HG03469 (cell line): ENCODE results near the gene TTL.
"Not testable (repeated sequence)": the region's sequence is repeated elsewhere in the genome, so short reads cannot be mapped to it uniquely, and the experiment has no call there.

ENCODE experiments used
- ATAC-seq: cut with Tn5 transposase; IDR thresholded peaks from one replicate; pipeline ENCODE4 v1.9.1; 2021; ENCODE audit warnings: mild to moderate bottlenecking, moderate library complexity, moderate number of reproducible peaks; ENCODE audit not compliant: unreplicated experiment

TTL gene

GRCh38 chr2:112474844-112475486, 7.0 kb upstream of the TTL start:
- no peak for ATAC-seq

GRCh38 chr2:112476434-112476833, 5.5 kb upstream of the TTL start:
- ATAC-seq: no peak

- no peak for ATAC-seq
Observed at GRCh38 chr2:112480530-112481049, 1.4 kb upstream of the TTL start.

- peak; percentile 46 for ATAC-seq
Observed at GRCh38 chr2:112481050-112481527, 867 bp upstream of the TTL start.

GRCh38 chr2:112482309-112483041, 519 bp downstream of the TTL start:
- ATAC-seq: peak; percentile 23

- ATAC-seq: no peak
Observed at GRCh38 chr2:112483042-112483473, 1.1 kb downstream of the TTL start.

GRCh38 chr2:112483831-112484230, 1.9 kb downstream of the TTL start:
- ATAC-seq: no peak

- no peak for ATAC-seq
Observed at GRCh38 chr2:112485849-112486248, 3.9 kb downstream of the TTL start.

- no peak for ATAC-seq
Observed at GRCh38 chr2:112486895-112487294, 4.9 kb downstream of the TTL start.

- no peak for ATAC-seq
Observed at GRCh38 chr2:112487444-112487961, 5.5 kb downstream of the TTL start.

- ATAC-seq: no peak
Observed at GRCh38 chr2:112488201-112488600, 6.2 kb downstream of the TTL start.

- ATAC-seq: no peak
Observed at GRCh38 chr2:112491946-112492345, 10.0 kb downstream of the TTL start.

- no peak for ATAC-seq
Observed at GRCh38 chr2:112493048-112493447, 11.1 kb downstream of the TTL start.

GRCh38 chr2:112493858-112494648, 12.1 kb downstream of the TTL start:
- no peak for ATAC-seq

GRCh38 chr2:112494828-112495227, 12.9 kb downstream of the TTL start:
- no peak for ATAC-seq

- ATAC-seq: not testable (repeated sequence)
Observed at GRCh38 chr2:112495878-112496277, 13.9 kb downstream of the TTL start.

GRCh38 chr2:112500850-112501484, 19.0 kb downstream of the TTL start:
- ATAC-seq: not testable (repeated sequence)

GRCh38 chr2:112509239-112509998, 27.5 kb downstream of the TTL start:
- ATAC-seq: not testable (repeated sequence)

- no peak for ATAC-seq
Observed at GRCh38 chr2:112516801-112517200, 34.8 kb downstream of the TTL start.

GRCh38 chr2:112518807-112519206, 36.9 kb downstream of the TTL start:
- ATAC-seq: no peak
